B cell (primary cell): Measurements from ENCODE around the gene ACOT9. TPM values are rescaled to one million over a fixed set of nuclear protein-coding genes. Genes with fewer than 3 reads are reported as not detected.

Source experiments
- ATAC-seq: fragments of 200-7000 bp; cut with Tn5 transposase; one replicate; pipeline ENCODE4 v1.10.0; 2021; ENCODE audit warnings: low read depth, mild to moderate bottlenecking, moderate number of reproducible peaks, moderate library complexity
- CTCF ChIA-PET: fragments of 350-600 bp; sonication (Branson Sonifier 250); formaldehyde crosslinking; loops from one replicate; lab custom pipeline; 2021; ENCODE audit warnings: antibody characterized with exemption, inconsistent platforms; lab: Charles Lee
- POLR2A ChIA-PET: fragments of 350-600 bp; sonication (Branson Sonifier 250); formaldehyde crosslinking; loops from one replicate; lab custom pipeline; 2021; ENCODE audit warnings: antibody characterized with exemption; lab: Charles Lee
- DNase-seq: peaks from one replicate; pipeline ENCODE4 v3.0.0; 2013
- H2AFZ ChIP-seq: 2 replicates; pipeline ENCODE4 v1.6.1; 2012; ENCODE audit warnings: mild to moderate bottlenecking, low read depth, low read length; ENCODE audit not compliant: insufficient read depth, poor library complexity, severe bottlenecking
- H3K27ac ChIP-seq, 2 donors: 1 replicate in 1 of 2; 2 replicates in 1 of 2; pipeline ENCODE4 v1.5.1; 2012 to 2013; ENCODE audit warnings: low read length in 2 of 2, mild to moderate bottlenecking in 2 of 2, moderate library complexity in 1 of 2
- H3K27me3 ChIP-seq, 4 experiments: fragments of 200-600 bp in 1 of 4; sonication (generic) in 1 of 4; replicated peaks in 1 of 4; 1 replicate in 2 of 4; 2 replicates in 2 of 4; pipeline versions ENCODE4 v1.6.1 to v1.7.0; 2013 to 2016; ENCODE audit warnings: low read length in 3 of 4, mild to moderate bottlenecking in 2 of 4, mixed read lengths in 1 of 4, moderate library complexity in 1 of 4; ENCODE audit not compliant: insufficient read depth in 4 of 4, control insufficient read depth in 3 of 4; ENCODE audit errors: control extremely low read depth in 1 of 4
- H3K36me3 ChIP-seq, 2 experiments: replicated peaks in 1 of 2; 1 replicate in 1 of 2; 2 replicates in 1 of 2; pipeline versions ENCODE4 v1.6.1 to v1.7.1; 2013; ENCODE audit warnings: low read length in 1 of 2; ENCODE audit not compliant: insufficient read depth in 2 of 2, control insufficient read depth in 1 of 2; ENCODE audit errors: control extremely low read depth in 1 of 2, extremely low read depth in 1 of 2
- H3K4me1 ChIP-seq, 2 donors: fragments of 200-600 bp in 1 of 2; sonication (generic) in 1 of 2; 1 replicate in 1 of 2; 2 replicates in 1 of 2; pipeline versions ENCODE4 v1.5.1 to v1.6.1; 2013 to 2017; ENCODE audit warnings: low read length in 2 of 2; ENCODE audit not compliant: control insufficient read depth in 2 of 2, insufficient read depth in 2 of 2
- H3K4me2 ChIP-seq: replicated peaks from 2 replicates; pipeline ENCODE3; 2012; ENCODE audit warnings: mild to moderate bottlenecking, low read depth, low read length; ENCODE audit not compliant: poor library complexity, severe bottlenecking
- H3K4me3 ChIP-seq, 5 experiments: fragments of 200-600 bp in 1 of 5; sonication (generic) in 1 of 5; 1 replicate in 3 of 5; 2 replicates in 2 of 5; pipeline versions ENCODE4 v1.5.1 to v1.7.0; 2011 to 2016; ENCODE audit warnings: low read length in 4 of 5, mild to moderate bottlenecking in 4 of 5, low read depth in 2 of 5, control low read depth in 1 of 5, moderate library complexity in 1 of 5; ENCODE audit not compliant: insufficient read depth in 1 of 5; ENCODE audit errors: control extremely low read depth in 1 of 5, extremely low read depth in 1 of 5
- H3K79me2 ChIP-seq: fragments of 200-600 bp; sonication (generic); one replicate; pipeline ENCODE4 v1.6.0; 2016; ENCODE audit warnings: low read length; ENCODE audit not compliant: control insufficient read depth, insufficient read depth
- H3K9ac ChIP-seq: fragments of 200-600 bp; sonication (generic); 2 replicates; pipeline ENCODE4 v1.6.1; 2017; ENCODE audit warnings: mild to moderate bottlenecking, low read length, moderate library complexity
- H3K9me3 ChIP-seq, 3 donors: one replicate each; pipeline versions ENCODE4 v1.6.1 to v1.7.1; 2013; ENCODE audit warnings: low read length in 2 of 3; ENCODE audit not compliant: control insufficient read depth in 2 of 3, insufficient read depth in 1 of 3; ENCODE audit errors: control extremely low read depth in 1 of 3
- H4K20me1 ChIP-seq: 2 replicates; pipeline ENCODE4 v1.6.0; 2012; ENCODE audit warnings: mild to moderate bottlenecking, low read length; ENCODE audit not compliant: insufficient read depth, control insufficient read depth, poor library complexity, severe bottlenecking
- H3K27ac Mint-ChIP-seq: one replicate; pipeline ENCODE4 v1.8.0; 2021; ENCODE audit warnings: mixed read lengths
- H3K27me3 Mint-ChIP-seq: one replicate; pipeline ENCODE4 v1.8.0; 2021; ENCODE audit warnings: mixed read lengths
- H3K4me1 Mint-ChIP-seq: one replicate; pipeline ENCODE4 v1.8.0; 2021; ENCODE audit warnings: mixed read lengths
- H3K4me3 Mint-ChIP-seq: one replicate; pipeline ENCODE4 v1.8.0; 2021; ENCODE audit warnings: mixed read lengths
- H3K9me3 Mint-ChIP-seq: one replicate; pipeline ENCODE4 v1.8.0; 2022; ENCODE audit warnings: mixed read lengths; ENCODE audit not compliant: insufficient read depth
- CTCF ChIP-seq: fragments of 200-600 bp; IDR thresholded peaks from one replicate; pipeline ENCODE4 v1.8.0; 2022; ENCODE audit warnings: antibody characterized with exemption, mild to moderate bottlenecking
- EZH2 ChIP-seq: IDR thresholded peaks from 2 replicates; pipeline ENCODE4 v1.6.1; 2012; ENCODE audit warnings: borderline replicate concordance, low read depth, mild to moderate bottlenecking, moderate library complexity, low read length; ENCODE audit not compliant: insufficient read depth, poor library complexity, severe bottlenecking
- WGBS: methylation state at CpG from one replicate; pipeline ENCODE4 v1.1.5; 2013; ENCODE audit warnings: missing lambda C conversion rate; ENCODE audit not compliant: insufficient coverage; 5-methylcytosine and 5-hydroxymethylcytosine counted together
- intact Hi-C: fragments of 100-400 bp; cut with micrococcal nuclease; formaldehyde crosslinking; loops from one replicate; pipeline ENCODE4 v1.10.0; 2022
- polyA plus RNA-seq: library from polyadenylated mRNA; depleted of rRNA; stranded (reverse); fragments of >200 nt; gene quantifications from 2 replicates; pipeline ENCODE4 v1.2.3, GENCODE V29; 2012
- total RNA-seq, 2 donors: library from RNA; stranded (reverse); fragments of 120-200 nt in 1 of 2; gene quantifications; 1 replicate in 1 of 2; 2 replicates in 1 of 2; pipeline versions ENCODE4 v1.2.3 to v1.2.4, GENCODE V29; 2013 to 2022

The ACOT9 gene
- total and polyA plus RNA-seq, 2 donors (not counting 1 experiment from before 2014, with no cell fraction given) = 23.9 to 31.3 TPM

GRCh38 chrX:23783589-23784469 is 40.8 kb upstream of the ACOT9 start:
- DNase-seq (peak; percentile 45), ATAC-seq (no peak)
- TF ChIP-seq CTCF (no peak), EZH2 (no peak)
- intact Hi-C loops = loop anchor here (1.0 to 5.0 kb wide), 6 partner anchors 33 to 698 kb away; partner anchors contain the start of gene APOO
- Histone ChIP-seq H3K27me3 (no peaks in the 10 kb centered on the region), H2AFZ (no peak overlapping the region), H3K27ac (peak overlapping the region; percentile 87 to 92), H3K4me3 (peak overlapping the region; percentile 71 to 92 (median 81)), H3K4me1 (peaks cover 17 to 37% of the 10 kb centered on the region in 2 donors), H4K20me1 (no peaks in the 10 kb centered on the region), H3K79me2 (peaks cover 15% of the 10 kb centered on the region), H3K9me3 (no peaks in the 10 kb centered on the region), H3K4me2 (peak overlapping the region; percentile 73), H3K36me3 (peaks cover 0 to 9% of the 10 kb centered on the region in 2 experiments), H3K9ac (peak overlapping the region; percentile 84)
- Mint-ChIP-seq H3K4me1 (peaks cover 32% of the 10 kb centered on the region), H3K27me3 (no peaks in the 10 kb centered on the region), H3K4me3 (peak overlapping the region; percentile 94), H3K27ac (peak overlapping the region; percentile 98), H3K9me3 (no peaks in the 10 kb centered on the region)
- ChIA-PET POLR2A (interaction anchor here (0.6 to 1.9 kb wide), 8 partner anchors 11 to 271 kb away, joined by 4 to 12 read pairs (median 8); partner anchors contain the start of genes APOO, CXorf58, EIF2S3 and PRDX4), CTCF (interaction anchor here (0.7 to 4.5 kb wide), 6 partner anchors 10 to 270 kb away, joined by 3 to 64 read pairs (median 8); no protein-coding TSS in a partner anchor)
- 0% methylated on average over 2 of the region's 21 CpGs for WGBS
